Upper lobe of left lung (tissue), 4 donors: ENCODE results near the gene C2orf69.

ENCODE experiments used
- EP300 ChIP-seq, 4 donors: sonication (generic); formaldehyde crosslinking; IDR thresholded peaks; one replicate each; pipeline ENCODE4 v1.5.1; 2017; ENCODE audit warnings: antibody characterized with exemption in 4 of 4, control low read depth in 2 of 4
- POLR2A ChIP-seq, 4 donors: fragments of 450-650 bp; IDR thresholded peaks; one replicate each; pipeline ENCODE4 v1.5.1; 2016 to 2017; ENCODE audit warnings: antibody characterized with exemption in 4 of 4, mild to moderate bottlenecking in 2 of 4
- POLR2AphosphoS5 ChIP-seq, 2 donors: sonication (generic); formaldehyde crosslinking; IDR thresholded peaks; one replicate each; pipeline ENCODE4 v1.5.1; 2017; ENCODE audit warnings: antibody characterized with exemption in 2 of 2
- TF ChIP-seq, protein P1 (sequence below), 6 experiments: fragments of 450-650 bp in 4 of 6; fragments of 200-600 bp in 2 of 6; sonication (generic) in 2 of 6; IDR thresholded peaks; one replicate each; pipeline ENCODE4 v1.5.1; 2016 to 2019; ENCODE audit warnings: antibody characterized with exemption in 6 of 6

DNA sequence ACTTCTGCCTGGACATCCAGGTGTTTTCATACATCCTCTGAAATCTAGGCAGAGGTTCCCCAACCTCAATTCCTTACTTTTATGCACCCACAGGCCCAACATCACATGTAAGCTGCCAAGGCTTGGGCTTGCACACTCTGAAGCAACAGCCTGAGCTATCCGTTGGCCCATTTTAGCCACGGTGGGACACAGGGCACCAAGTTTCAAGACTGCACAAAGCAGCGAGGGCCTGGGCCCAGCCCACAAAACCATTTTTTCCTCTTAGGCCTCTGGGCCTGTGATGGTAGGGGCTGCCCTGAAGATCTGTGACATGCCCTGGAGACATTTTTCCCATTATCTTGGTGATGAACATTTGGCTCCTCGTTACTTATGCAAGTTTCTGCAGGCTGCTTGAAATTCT, 5.9 kb downstream of the C2orf69 start:
- TF ChIP-seq, protein P1, sequence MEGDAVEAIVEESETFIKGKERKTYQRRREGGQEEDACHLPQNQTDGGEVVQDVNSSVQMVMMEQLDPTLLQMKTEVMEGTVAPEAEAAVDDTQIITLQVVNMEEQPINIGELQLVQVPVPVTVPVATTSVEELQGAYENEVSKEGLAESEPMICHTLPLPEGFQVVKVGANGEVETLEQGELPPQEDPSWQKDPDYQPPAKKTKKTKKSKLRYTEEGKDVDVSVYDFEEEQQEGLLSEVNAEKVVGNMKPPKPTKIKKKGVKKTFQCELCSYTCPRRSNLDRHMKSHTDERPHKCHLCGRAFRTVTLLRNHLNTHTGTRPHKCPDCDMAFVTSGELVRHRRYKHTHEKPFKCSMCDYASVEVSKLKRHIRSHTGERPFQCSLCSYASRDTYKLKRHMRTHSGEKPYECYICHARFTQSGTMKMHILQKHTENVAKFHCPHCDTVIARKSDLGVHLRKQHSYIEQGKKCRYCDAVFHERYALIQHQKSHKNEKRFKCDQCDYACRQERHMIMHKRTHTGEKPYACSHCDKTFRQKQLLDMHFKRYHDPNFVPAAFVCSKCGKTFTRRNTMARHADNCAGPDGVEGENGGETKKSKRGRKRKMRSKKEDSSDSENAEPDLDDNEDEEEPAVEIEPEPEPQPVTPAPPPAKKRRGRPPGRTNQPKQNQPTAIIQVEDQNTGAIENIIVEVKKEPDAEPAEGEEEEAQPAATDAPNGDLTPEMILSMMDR (IDR thresholded peaks at IDR 0.05), result no peak
- TF ChIP-seq EP300 (IDR thresholded peaks at IDR 0.05) (no peak), POLR2AphosphoS5 (IDR thresholded peaks at IDR 0.05) (no peak), POLR2A (IDR thresholded peaks at IDR 0.05) (no peak)
